Endothelial cell of hepatic sinusoid (primary cell): ENCODE results near the gene EEF2KMT.
"Not testable (repeated sequence)": the region's sequence is repeated elsewhere in the genome, so short reads cannot be mapped to it uniquely, and the experiment has no call there.

Experiments used
- in situ Hi-C: cut with HindIII; loops from 2 replicates; pipeline ENCODE4 v1.10.0; 2017; ENCODE audit warnings: low sequenced_read_pairs

Gene EEF2KMT

GRCh38 chr16:5096437-5097060, 1.0 kb downstream of the EEF2KMT start:
- in situ Hi-C loops = not testable (repeated sequence)

- in situ Hi-C loops = not testable (repeated sequence)
Observed at GRCh38 chr16:5095145-5095830, 2.3 kb downstream of the EEF2KMT start.

GRCh38 chr16:5093746-5094145, 3.8 kb downstream of the EEF2KMT start:
- in situ Hi-C loops = not testable (repeated sequence)

- in situ Hi-C loops = not testable (repeated sequence)
Observed at GRCh38 chr16:5093081-5093480, 4.5 kb downstream of the EEF2KMT start.

- in situ Hi-C loops = not testable (repeated sequence)
Observed at GRCh38 chr16:5090592-5090991, 7.0 kb downstream of the EEF2KMT start.

GRCh38 chr16:5089911-5090555, 7.6 kb downstream of the EEF2KMT start:
- in situ Hi-C loops = not testable (repeated sequence)

- in situ Hi-C loops = not testable (repeated sequence)
Observed at GRCh38 chr16:5088936-5089335, 8.7 kb downstream of the EEF2KMT start.

- in situ Hi-C loops = not testable (repeated sequence)
Observed at GRCh38 chr16:5088086-5088790, 9.4 kb downstream of the EEF2KMT start.

GRCh38 chr16:5085716-5086115, 11.9 kb downstream of the EEF2KMT start:
- in situ Hi-C loops = not testable (repeated sequence)

- in situ Hi-C loops = not testable (repeated sequence)
Observed at GRCh38 chr16:5084802-5085201, 12.8 kb downstream of the EEF2KMT start.

- in situ Hi-C loops = not testable (repeated sequence)
Observed at GRCh38 chr16:5084099-5084731, 13.4 kb downstream of the EEF2KMT start.

GRCh38 chr16:5083646-5084045, 13.9 kb downstream of the EEF2KMT start:
- in situ Hi-C loops = not testable (repeated sequence)

GRCh38 chr16:5080996-5081395, 16.6 kb downstream of the EEF2KMT start:
- in situ Hi-C loops = not testable (repeated sequence)

- in situ Hi-C loops = not testable (repeated sequence)
Observed at GRCh38 chr16:5080461-5080860, 17.1 kb downstream of the EEF2KMT start.

- in situ Hi-C loops = no loop called here
Observed at GRCh38 chr16:5078626-5079025, 19.0 kb downstream of the EEF2KMT start.

GRCh38 chr16:5077304-5077703, 20.3 kb downstream of the EEF2KMT start:
- in situ Hi-C loops = no loop called here

- in situ Hi-C loops = no loop called here
Observed at GRCh38 chr16:5075637-5076036, 22.0 kb downstream of the EEF2KMT start.

GRCh38 chr16:5073771-5074170, 23.8 kb downstream of the EEF2KMT start:
- in situ Hi-C loops = not testable (repeated sequence)

GRCh38 chr16:5073279-5073629, 24.3 kb downstream of the EEF2KMT start:
- in situ Hi-C loops = no loop called here

- in situ Hi-C loops = no loop called here
Observed at GRCh38 chr16:5072334-5073278, 25.0 kb downstream of the EEF2KMT start.
